GM21360 (cell line): ENCODE results near the gene PKNOX2.

Source experiments
- ATAC-seq: cut with Tn5 transposase; IDR thresholded peaks from one replicate; pipeline ENCODE4 v1.9.1; 2021; ENCODE audit warnings: mild to moderate bottlenecking, moderate library complexity; ENCODE audit not compliant: unreplicated experiment

Gene PKNOX2

GRCh38 chr11:125460275-125460674, 295.7 kb downstream of the PKNOX2 start:
- no peak for ATAC-seq

- ATAC-seq, result no peak
Measured at GRCh38 chr11:125463590-125464269, 299.2 kb downstream of the PKNOX2 start.

- ATAC-seq, result no peak
Measured at GRCh38 chr11:125464270-125464662, 299.7 kb downstream of the PKNOX2 start.

GRCh38 chr11:125464666-125465065, 300.1 kb downstream of the PKNOX2 start:
- ATAC-seq, result no peak

DNA sequence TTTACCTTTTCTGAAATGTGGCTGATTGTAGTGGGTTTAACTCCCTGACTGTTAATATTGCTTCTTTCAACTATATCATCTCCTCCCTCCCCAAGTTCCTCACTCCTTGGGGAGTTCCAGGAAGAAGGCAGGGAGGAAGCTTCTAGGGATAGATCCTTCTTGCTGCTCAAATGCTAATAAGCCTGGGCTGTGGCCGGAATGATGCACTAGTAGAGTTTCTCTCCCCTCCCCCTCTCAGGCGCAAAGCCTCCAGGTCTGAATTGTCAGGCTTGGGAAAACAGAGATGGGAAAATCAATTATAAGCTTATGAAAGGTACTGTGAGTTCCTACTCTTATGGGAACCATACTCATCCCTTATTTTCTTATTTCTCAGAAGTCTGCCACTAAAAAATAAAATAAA, 300.7 kb downstream of the PKNOX2 start:
- ATAC-seq, result no peak

GRCh38 chr11:125465701-125466100, 301.1 kb downstream of the PKNOX2 start:
- no peak for ATAC-seq

DNA sequence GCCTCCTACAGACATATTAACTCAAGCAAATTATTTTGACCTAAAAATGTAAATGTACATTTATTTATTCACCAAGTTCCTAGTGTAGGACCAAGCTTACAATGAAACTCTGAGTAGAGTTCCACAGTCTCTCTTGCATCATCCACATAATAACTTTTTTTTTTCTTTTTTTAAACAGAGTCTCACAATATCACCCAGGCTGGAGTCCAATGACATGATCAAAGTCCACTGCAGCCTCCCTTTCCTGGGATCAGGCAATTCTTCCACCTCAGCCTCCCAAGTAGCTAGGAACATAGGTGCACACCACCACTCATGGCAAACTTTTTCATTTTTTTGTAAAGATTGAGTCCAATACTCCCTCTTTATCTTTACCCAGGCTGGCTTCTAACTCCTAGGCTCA, 303.5 kb downstream of the PKNOX2 start:
- no peak for ATAC-seq

DNA sequence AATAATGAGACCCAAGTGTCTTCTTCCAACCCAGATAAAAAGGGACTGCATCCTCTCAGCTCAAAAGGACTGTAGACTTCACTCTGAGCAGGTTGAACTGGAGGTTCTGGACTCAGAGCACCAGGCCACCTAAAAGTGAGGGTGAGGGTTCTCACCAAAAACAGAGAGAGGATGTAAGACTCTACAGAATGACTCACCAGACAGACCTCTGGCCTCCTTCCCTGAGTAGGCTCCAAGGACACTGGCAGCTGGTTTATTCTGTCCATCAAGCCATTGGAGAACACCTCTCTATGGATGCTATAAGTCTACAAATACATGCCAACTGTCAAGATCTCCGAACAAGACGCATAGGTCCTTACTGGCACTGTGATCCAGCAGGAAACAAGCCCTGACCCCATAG, 304.3 kb downstream of the PKNOX2 start:
- no peak for ATAC-seq

- ATAC-seq, result no peak
Measured at GRCh38 chr11:125470355-125470754, 305.8 kb downstream of the PKNOX2 start.

DNA sequence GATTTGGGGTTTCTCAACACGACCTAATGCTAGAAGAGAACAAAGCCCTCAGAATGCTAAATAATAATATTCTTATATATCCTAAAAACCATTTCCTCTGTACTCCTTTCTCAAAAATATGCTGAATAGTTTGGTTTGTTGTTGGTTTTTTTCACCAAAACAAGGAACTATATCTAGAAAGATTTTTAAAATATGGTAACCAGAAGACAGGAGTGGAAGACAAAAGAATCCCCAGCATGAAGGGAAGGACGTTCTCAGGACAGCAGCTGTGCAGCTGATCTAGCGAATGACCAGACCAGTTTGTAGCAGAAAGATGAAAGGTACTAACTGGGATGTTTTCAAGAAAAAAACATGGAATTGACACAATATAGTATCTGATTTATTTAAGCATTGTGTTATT, 312.2 kb downstream of the PKNOX2 start:
- ATAC-seq, result no peak

- no peak for ATAC-seq
Measured at GRCh38 chr11:125479137-125479536, 314.6 kb downstream of the PKNOX2 start.

DNA sequence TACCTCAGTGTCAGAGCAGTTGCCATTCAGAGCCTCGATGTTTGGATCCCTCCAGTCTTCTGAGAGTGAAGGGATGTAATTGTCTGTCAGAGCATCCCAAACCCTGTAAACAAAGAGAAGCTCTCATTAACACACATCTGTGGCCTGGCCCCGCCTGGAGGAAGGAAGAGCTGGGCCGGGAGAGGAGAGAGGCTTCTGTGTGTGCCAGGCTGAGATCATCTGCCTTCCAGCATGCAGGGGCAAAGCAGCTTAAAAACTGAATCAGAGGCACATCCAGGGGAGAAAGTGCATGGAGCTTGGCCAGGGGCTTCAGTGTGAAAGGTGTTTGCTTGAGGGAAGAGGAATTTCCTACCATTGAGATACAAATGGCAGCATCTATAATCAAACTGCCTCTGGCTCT, 317.0 kb downstream of the PKNOX2 start:
- no peak for ATAC-seq
